Stimulated activated CD4-positive, alpha-beta T cell treated with anti-CD3 and anti-CD28 coated beads, Interleukin-15, amount 100 ng/mL, for 1 hour (primary cell): ENCODE data around the gene RYR1.
"Not testable (repeated sequence)": the region's sequence is repeated elsewhere in the genome, so short reads cannot be mapped to it uniquely, and the experiment has no call there.

ENCODE experiments used
- DNase-seq, 2 donors: peaks; one replicate each; pipeline ENCODE4 v3.0.0-alpha.2; 2020; ENCODE audit warnings: low read depth in 1 of 2, low spot score in 1 of 2

Gene RYR1

GRCh38 chr19:38602856-38603255 lies 169.4 kb downstream of the RYR1 start:
- DNase-seq, result not testable (repeated sequence)

- DNase-seq, result no peak
Observed at GRCh38 chr19:38606131-38606530, 172.6 kb downstream of the RYR1 start.

GRCh38 chr19:38614289-38614688 lies 180.8 kb downstream of the RYR1 start:
- DNase-seq, result no peak

- no peak for DNase-seq
Observed at GRCh38 chr19:38615007-38615581, 181.6 kb downstream of the RYR1 start.

- no peak for DNase-seq
Observed at GRCh38 chr19:38616265-38616664, 182.8 kb downstream of the RYR1 start.

GRCh38 chr19:38617283-38617763 lies 183.8 kb downstream of the RYR1 start:
- DNase-seq, result peak in 1 of 2 donors; percentile 4

- DNase-seq, result peak; percentile 47 to 59
Observed at GRCh38 chr19:38617764-38618589, 184.5 kb downstream of the RYR1 start, which contains the start of gene MAP4K1. TSS of gene MAP4K1 (minus strand) at chr19:38617953. CDS start at chr19:38617895, 58 bp downstream.

- peak; percentile 96 to 98 for DNase-seq
Observed at GRCh38 chr19:38618590-38619360, 185.3 kb downstream of the RYR1 start, which contains the start of gene EIF3K. TSS of gene EIF3K (plus strand) at chr19:38619188. CDS start at chr19:38619269, 81 bp downstream.

- no peak for DNase-seq
Observed at GRCh38 chr19:38619361-38620174, 186.1 kb downstream of the RYR1 start.

- no peak for DNase-seq
Observed at GRCh38 chr19:38624822-38625221, 191.3 kb downstream of the RYR1 start.

- DNase-seq, result no peak
Observed at GRCh38 chr19:38626401-38626800, 192.9 kb downstream of the RYR1 start.

- no peak for DNase-seq
Observed at GRCh38 chr19:38629568-38629967, 196.1 kb downstream of the RYR1 start.

- DNase-seq, result not testable (repeated sequence)
Observed at GRCh38 chr19:38631301-38631700, 197.8 kb downstream of the RYR1 start.

- DNase-seq, result not testable (repeated sequence)
Observed at GRCh38 chr19:38631811-38632475, 198.5 kb downstream of the RYR1 start.

GRCh38 chr19:38632476-38633213 lies 199.2 kb downstream of the RYR1 start:
- no peak for DNase-seq

GRCh38 chr19:38634757-38635482 lies 201.4 kb downstream of the RYR1 start:
- peak; percentile 51 to 52 for DNase-seq

- DNase-seq, result no peak
Observed at GRCh38 chr19:38635483-38636399, 202.2 kb downstream of the RYR1 start.
